Progenitor cell of endocrine pancreas (in vitro differentiated cells): Measurements from ENCODE around the gene EPM2A. TPM values are rescaled to one million over a fixed set of nuclear protein-coding genes. Genes with fewer than 3 reads are reported as not detected.

Experiments
- DNase-seq: peaks from one replicate; pipeline ENCODE4 v3.0.0; 2021; ENCODE audit warnings: low spot score; ENCODE audit not compliant: unreplicated experiment
- H3K27ac Mint-ChIP-seq: 2 replicates; pipeline ENCODE4 v1.8.0; 2021; ENCODE audit warnings: mild to moderate bottlenecking, moderate library complexity, mixed read lengths
- H3K27me3 Mint-ChIP-seq: 2 replicates; pipeline ENCODE4 v1.8.0; 2021; ENCODE audit warnings: mixed read lengths
- H3K36me3 Mint-ChIP-seq: 2 replicates; pipeline ENCODE4 v1.8.0; 2022; ENCODE audit warnings: mixed read lengths; ENCODE audit not compliant: insufficient read depth
- H3K4me1 Mint-ChIP-seq: 2 replicates; pipeline ENCODE4 v1.8.0; 2021; ENCODE audit warnings: low read depth, mixed read lengths
- H3K4me3 Mint-ChIP-seq: 2 replicates; pipeline ENCODE4 v1.8.0; 2021; ENCODE audit warnings: low read depth, mild to moderate bottlenecking, moderate library complexity, mixed read lengths
- H3K9me3 Mint-ChIP-seq: 2 replicates; pipeline ENCODE4 v1.8.0; 2021; ENCODE audit warnings: low read depth, mixed read lengths
- total RNA-seq: library from RNA; stranded (reverse); gene quantifications from 2 replicates; pipeline ENCODE4 v1.2.1, GENCODE V29; 2021
- TF ChIP-seq, protein P1 (sequence below): fragments of 200-600 bp; sonication (generic); IDR thresholded peaks from one replicate; pipeline ENCODE4 v1.5.0; 2021; ENCODE audit warnings: antibody characterized with exemption, mild to moderate bottlenecking; ENCODE audit not compliant: unreplicated experiment

EPM2A gene
- total RNA-seq, 1 donor from 2014 or later: 15.6 TPM

DNA sequence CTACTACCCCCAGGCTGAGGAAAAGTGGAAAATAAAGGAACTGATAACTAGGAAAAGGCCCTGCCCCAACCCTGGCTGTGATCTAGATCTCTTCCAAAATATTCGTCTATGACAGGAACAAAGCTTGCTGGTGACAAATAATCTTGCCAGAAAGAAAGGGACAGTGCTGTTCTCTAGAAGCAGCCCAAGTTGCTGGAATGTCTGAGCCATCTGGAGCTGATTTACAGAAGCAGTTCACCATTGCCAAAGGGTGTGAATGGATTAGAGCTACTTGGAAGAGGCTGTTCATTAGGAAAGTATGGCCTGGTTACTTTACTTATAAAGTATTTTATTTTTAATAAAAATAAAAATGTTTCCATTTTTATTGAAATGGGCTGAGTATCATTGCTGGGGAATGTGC is 146.3 kb downstream of the EPM2A start:
- Mint-ChIP-seq H3K36me3 (no peaks in the 10 kb centered on the region), H3K27me3 (no peaks in the 10 kb centered on the region), H3K27ac (no peak overlapping the region), H3K4me1 (peaks cover 4% of the 10 kb centered on the region), H3K4me3 (no peak overlapping the region), H3K9me3 (no peaks in the 10 kb centered on the region)
- TF ChIP-seq, protein P1, sequence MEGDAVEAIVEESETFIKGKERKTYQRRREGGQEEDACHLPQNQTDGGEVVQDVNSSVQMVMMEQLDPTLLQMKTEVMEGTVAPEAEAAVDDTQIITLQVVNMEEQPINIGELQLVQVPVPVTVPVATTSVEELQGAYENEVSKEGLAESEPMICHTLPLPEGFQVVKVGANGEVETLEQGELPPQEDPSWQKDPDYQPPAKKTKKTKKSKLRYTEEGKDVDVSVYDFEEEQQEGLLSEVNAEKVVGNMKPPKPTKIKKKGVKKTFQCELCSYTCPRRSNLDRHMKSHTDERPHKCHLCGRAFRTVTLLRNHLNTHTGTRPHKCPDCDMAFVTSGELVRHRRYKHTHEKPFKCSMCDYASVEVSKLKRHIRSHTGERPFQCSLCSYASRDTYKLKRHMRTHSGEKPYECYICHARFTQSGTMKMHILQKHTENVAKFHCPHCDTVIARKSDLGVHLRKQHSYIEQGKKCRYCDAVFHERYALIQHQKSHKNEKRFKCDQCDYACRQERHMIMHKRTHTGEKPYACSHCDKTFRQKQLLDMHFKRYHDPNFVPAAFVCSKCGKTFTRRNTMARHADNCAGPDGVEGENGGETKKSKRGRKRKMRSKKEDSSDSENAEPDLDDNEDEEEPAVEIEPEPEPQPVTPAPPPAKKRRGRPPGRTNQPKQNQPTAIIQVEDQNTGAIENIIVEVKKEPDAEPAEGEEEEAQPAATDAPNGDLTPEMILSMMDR: no peak
- no peak for DNase-seq

DNA sequence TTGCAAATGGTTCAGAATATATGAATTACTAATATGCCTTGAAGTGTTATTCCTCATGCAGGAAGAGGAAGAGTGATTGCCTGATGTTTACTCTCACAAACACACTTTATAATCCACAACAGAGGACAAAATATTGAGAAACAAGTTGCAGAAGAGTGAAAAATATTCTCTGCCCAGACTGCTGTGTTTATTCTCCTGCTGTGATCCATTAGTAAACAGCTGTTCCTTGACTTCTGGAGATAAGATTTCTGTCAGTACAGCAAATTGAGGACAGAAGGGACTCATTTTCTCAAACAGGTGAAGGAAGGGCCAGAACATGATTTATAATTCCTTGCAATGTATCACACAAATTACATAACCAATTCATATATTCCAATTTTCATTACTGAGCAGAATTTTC is 148.0 kb downstream of the EPM2A start:
- H3K4me1 Mint-ChIP-seq: peaks cover 4% of the 10 kb centered on the region
- DNase-seq: no peak

DNA sequence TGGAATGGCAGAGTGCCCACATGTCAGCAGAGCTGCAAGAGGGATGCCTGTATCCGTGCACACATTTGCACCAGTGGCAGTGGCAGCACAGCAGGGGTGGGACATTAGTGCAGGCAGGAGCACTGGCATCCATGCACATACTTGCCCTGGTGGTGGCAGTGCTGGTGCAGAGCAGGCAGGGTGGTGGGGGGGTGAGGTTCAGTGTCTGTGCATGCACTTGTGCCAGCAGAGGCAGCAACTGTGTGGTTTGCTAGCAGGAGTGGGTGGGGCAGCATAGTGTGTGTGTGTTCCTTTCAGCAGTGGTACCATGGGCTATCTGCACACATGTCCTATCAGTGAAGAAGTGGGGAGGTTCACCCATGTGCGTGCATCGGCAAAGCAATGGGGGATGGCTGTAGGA is 151.6 kb downstream of the EPM2A start:
- Mint-ChIP-seq H3K36me3 (peaks cover 2% of the 10 kb centered on the region), H3K4me1 (peaks cover 4% of the 10 kb centered on the region), H3K27ac (peak overlapping the region; percentile 51), H3K9me3 (peaks cover 22% of the 10 kb centered on the region), H3K27me3 (no peaks in the 10 kb centered on the region), H3K4me3 (no peak overlapping the region)
- TF ChIP-seq, protein P1: no peak
- no peak for DNase-seq

More for the DNA sequence above, 148.0 kb downstream of the EPM2A start:
- TF ChIP-seq, protein P1: no peak
- Mint-ChIP-seq H3K27ac (no peak overlapping the region), H3K36me3 (no peaks in the 10 kb centered on the region), H3K4me3 (no peak overlapping the region), H3K9me3 (peaks cover 4% of the 10 kb centered on the region), H3K27me3 (no peaks in the 10 kb centered on the region)

Other genes starting within 250 kb of the EPM2A start
- 13.1 and 13.3 TPM in 2 replicates for gene FBXO30, start 79.3 kb upstream of the EPM2A start, total RNA-seq
- 47.0 and 50.1 TPM in 2 replicates for gene SHPRH, start 228.8 kb upstream of the EPM2A start, total RNA-seq